SK-N-SH treated with all-trans-retinoic acid at 6 μM for 48 hours (cell line): ENCODE measurements around the gene KIF7.

ENCODE experiments used
- ATAC-seq: fragments of 200-7000 bp; cut with Tn5 transposase; 3 replicates; pipeline ENCODE4 v1.9.1; 2020; ENCODE audit warnings: mild to moderate bottlenecking, moderate library complexity
- ARNTL ChIP-seq: fragments of 450-650 bp; formaldehyde crosslinking; IDR thresholded peaks from 2 replicates; pipeline ENCODE4 v1.5.0; 2020; ENCODE audit warnings: low read depth, mild to moderate bottlenecking, moderate library complexity, borderline replicate concordance
- BACH2 ChIP-seq: fragments of 250-450 bp; sonication (Bioruptor Pico); IDR thresholded peaks from 2 replicates; pipeline ENCODE4 v1.9.0; 2021; ENCODE audit warnings: mild to moderate bottlenecking, borderline replicate concordance
- CSDC2 ChIP-seq: fragments of 250-450 bp; sonication (Bioruptor Pico); IDR thresholded peaks from 2 replicates; pipeline ENCODE4 v1.5.0; 2020; ENCODE audit warnings: mild to moderate bottlenecking, moderate library complexity
- GLIS3 ChIP-seq: fragments of 250-450 bp; sonication (Bioruptor Pico); IDR thresholded peaks from 2 replicates; pipeline ENCODE4 v1.5.0; 2020; ENCODE audit warnings: mild to moderate bottlenecking, moderate library complexity
- PPARA ChIP-seq: fragments of 250-450 bp; sonication (Bioruptor Pico); IDR thresholded peaks from 2 replicates; pipeline ENCODE4 v1.5.0; 2020; ENCODE audit warnings: mild to moderate bottlenecking, borderline replicate concordance
- RARB ChIP-seq: fragments of 250-450 bp; sonication (Bioruptor Pico); IDR thresholded peaks from 2 replicates; pipeline ENCODE4 v1.8.0; 2021; ENCODE audit warnings: mild to moderate bottlenecking, moderate library complexity
- SNAI2 ChIP-seq: fragments of 250-450 bp; sonication (Bioruptor Pico); IDR thresholded peaks from 2 replicates; pipeline ENCODE4 v1.5.0; 2020; ENCODE audit warnings: mild to moderate bottlenecking, moderate library complexity
- TCF4 ChIP-seq: fragments of 250-450 bp; sonication (Bioruptor Pico); IDR thresholded peaks from 2 replicates; pipeline ENCODE4 v1.8.0; 2021; ENCODE audit warnings: mild to moderate bottlenecking, moderate library complexity, borderline replicate concordance
- TOX ChIP-seq: fragments of 250-450 bp; sonication (Bioruptor Pico); IDR thresholded peaks from 2 replicates; pipeline ENCODE4 v1.8.0; 2021; ENCODE audit warnings: mild to moderate bottlenecking, moderate library complexity, borderline replicate concordance
- ZC3H10 ChIP-seq: fragments of 250-450 bp; sonication (Bioruptor Pico); IDR thresholded peaks from 2 replicates; pipeline ENCODE4 v1.5.1; 2021; ENCODE audit warnings: mild to moderate bottlenecking, moderate library complexity
- ZFP3 ChIP-seq: fragments of 250-450 bp; sonication (Bioruptor Pico); IDR thresholded peaks from 2 replicates; pipeline ENCODE4 v1.5.0; 2020; ENCODE audit warnings: mild to moderate bottlenecking, moderate library complexity
- ZNF565 ChIP-seq: fragments of 450-650 bp; formaldehyde crosslinking; conservative IDR thresholded peaks from 2 replicates; pipeline ENCODE4 v1.5.0; 2020; ENCODE audit warnings: low read depth, mild to moderate bottlenecking, moderate library complexity
- ZNF70 ChIP-seq: fragments of 450-650 bp; formaldehyde crosslinking; IDR thresholded peaks from 2 replicates; pipeline ENCODE4 v1.5.0; 2020; ENCODE audit warnings: mild to moderate bottlenecking, moderate library complexity
- ZNF8 ChIP-seq: fragments of 450-650 bp; formaldehyde crosslinking; IDR thresholded peaks from 2 replicates; pipeline ENCODE4 v1.5.0; 2020; ENCODE audit warnings: mild to moderate bottlenecking, moderate library complexity
- TF ChIP-seq, protein P1 (sequence below): fragments of 250-450 bp; sonication (Bioruptor Pico); IDR thresholded peaks from 2 replicates; pipeline ENCODE4 v1.5.0; 2020; ENCODE audit warnings: mild to moderate bottlenecking, moderate library complexity
- TF ChIP-seq, protein P2 (sequence below): fragments of 250-450 bp; sonication (Bioruptor Pico); IDR thresholded peaks from 2 replicates; pipeline ENCODE4 v1.5.1; 2020; ENCODE audit warnings: low read depth, mild to moderate bottlenecking, moderate library complexity
- TF ChIP-seq, protein P3 (sequence below): fragments of 250-450 bp; sonication (Bioruptor Pico); IDR thresholded peaks from 2 replicates; pipeline ENCODE4 v1.5.1; 2021; ENCODE audit warnings: mild to moderate bottlenecking, moderate library complexity
- TF ChIP-seq, protein P4 (sequence below): fragments of 250-450 bp; sonication (Bioruptor Pico); IDR thresholded peaks from 2 replicates; pipeline ENCODE4 v1.8.0; 2020; ENCODE audit warnings: mild to moderate bottlenecking, moderate library complexity, borderline replicate concordance

KIF7 gene

DNA sequence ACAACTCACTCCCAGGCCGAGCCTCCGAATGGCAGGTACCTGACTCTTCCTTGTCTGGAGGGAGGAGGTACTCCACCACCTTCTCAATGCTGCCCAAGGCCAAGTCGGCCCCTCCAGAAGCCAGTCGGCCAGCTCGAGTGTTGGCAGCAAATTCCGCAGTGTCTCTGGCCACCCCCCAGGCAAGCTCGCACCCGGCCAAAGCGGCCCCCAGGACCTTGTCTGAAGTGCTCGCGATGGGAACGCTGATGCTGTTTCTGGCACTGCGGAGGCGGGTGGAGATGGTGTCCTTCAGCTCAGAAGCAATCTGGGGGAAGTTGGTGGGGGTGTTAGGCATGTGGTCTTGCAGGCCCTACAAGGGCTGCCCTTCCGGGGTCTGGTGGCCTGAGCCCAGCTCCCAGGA lies 14.7 kb upstream of the KIF7 start (continued):
- TF ChIP-seq, protein P1, sequence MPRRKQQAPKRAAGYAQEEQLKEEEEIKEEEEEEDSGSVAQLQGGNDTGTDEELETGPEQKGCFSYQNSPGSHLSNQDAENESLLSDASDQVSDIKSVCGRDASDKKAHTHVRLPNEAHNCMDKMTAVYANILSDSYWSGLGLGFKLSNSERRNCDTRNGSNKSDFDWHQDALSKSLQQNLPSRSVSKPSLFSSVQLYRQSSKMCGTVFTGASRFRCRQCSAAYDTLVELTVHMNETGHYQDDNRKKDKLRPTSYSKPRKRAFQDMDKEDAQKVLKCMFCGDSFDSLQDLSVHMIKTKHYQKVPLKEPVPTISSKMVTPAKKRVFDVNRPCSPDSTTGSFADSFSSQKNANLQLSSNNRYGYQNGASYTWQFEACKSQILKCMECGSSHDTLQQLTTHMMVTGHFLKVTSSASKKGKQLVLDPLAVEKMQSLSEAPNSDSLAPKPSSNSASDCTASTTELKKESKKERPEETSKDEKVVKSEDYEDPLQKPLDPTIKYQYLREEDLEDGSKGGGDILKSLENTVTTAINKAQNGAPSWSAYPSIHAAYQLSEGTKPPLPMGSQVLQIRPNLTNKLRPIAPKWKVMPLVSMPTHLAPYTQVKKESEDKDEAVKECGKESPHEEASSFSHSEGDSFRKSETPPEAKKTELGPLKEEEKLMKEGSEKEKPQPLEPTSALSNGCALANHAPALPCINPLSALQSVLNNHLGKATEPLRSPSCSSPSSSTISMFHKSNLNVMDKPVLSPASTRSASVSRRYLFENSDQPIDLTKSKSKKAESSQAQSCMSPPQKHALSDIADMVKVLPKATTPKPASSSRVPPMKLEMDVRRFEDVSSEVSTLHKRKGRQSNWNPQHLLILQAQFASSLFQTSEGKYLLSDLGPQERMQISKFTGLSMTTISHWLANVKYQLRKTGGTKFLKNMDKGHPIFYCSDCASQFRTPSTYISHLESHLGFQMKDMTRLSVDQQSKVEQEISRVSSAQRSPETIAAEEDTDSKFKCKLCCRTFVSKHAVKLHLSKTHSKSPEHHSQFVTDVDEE (CRISPR knock-in tag) = no peak

DNA sequence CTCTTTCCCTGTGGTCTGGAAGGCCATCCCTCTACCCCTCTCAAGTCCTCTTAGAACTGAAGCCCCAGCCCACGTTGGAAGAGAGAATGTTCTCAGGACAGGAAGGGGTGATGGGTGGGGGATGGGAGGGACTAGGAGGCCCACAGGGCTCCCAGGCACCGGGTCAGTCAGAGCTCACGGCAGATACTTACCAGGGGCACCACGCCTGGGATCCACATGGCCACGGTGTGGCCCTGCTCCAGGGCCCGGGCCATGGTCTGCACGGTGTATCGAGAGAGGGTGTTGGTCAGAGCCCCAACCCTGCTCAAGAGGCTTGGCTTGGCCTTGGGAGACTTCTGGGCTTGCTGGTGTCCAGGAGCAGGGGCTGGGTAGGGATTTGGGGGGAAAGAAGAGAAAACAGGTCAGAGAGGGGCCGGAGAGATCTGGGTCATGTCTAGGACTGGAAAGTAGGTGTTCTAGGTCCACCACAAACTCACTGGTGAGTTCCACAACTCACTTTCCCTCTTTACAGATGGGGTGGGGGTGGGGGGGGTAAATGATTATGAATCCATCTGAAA lies 14.1 kb upstream of the KIF7 start:
- ATAC-seq = no peak
- TF ChIP-seq, protein P2, sequence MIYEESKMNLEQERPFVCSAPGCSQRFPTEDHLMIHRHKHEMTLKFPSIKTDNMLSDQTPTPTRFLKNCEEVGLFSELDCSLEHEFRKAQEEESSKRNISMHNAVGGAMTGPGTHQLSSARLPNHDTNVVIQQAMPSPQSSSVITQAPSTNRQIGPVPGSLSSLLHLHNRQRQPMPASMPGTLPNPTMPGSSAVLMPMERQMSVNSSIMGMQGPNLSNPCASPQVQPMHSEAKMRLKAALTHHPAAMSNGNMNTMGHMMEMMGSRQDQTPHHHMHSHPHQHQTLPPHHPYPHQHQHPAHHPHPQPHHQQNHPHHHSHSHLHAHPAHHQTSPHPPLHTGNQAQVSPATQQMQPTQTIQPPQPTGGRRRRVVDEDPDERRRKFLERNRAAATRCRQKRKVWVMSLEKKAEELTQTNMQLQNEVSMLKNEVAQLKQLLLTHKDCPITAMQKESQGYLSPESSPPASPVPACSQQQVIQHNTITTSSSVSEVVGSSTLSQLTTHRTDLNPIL (CRISPR knock-in tag) = no peak
- no peak for TF ChIP-seq PPARA (CRISPR knock-in tag)
- no peak for TF ChIP-seq BACH2 (CRISPR knock-in tag)
- TF ChIP-seq SNAI2 (CRISPR knock-in tag) = no peak
- TF ChIP-seq TCF4 (CRISPR knock-in tag) = no peak
- TF ChIP-seq ZFP3 = no peak
- TF ChIP-seq ZC3H10 (CRISPR knock-in tag) = no peak
- TF ChIP-seq TOX (CRISPR knock-in tag) = no peak
- TF ChIP-seq ARNTL = no peak
- no peak for TF ChIP-seq ZNF565 (CRISPR knock-in tag)
- no peak for TF ChIP-seq GLIS3 (CRISPR knock-in tag)
- TF ChIP-seq ZNF8 (CRISPR knock-in tag) = no peak

DNA sequence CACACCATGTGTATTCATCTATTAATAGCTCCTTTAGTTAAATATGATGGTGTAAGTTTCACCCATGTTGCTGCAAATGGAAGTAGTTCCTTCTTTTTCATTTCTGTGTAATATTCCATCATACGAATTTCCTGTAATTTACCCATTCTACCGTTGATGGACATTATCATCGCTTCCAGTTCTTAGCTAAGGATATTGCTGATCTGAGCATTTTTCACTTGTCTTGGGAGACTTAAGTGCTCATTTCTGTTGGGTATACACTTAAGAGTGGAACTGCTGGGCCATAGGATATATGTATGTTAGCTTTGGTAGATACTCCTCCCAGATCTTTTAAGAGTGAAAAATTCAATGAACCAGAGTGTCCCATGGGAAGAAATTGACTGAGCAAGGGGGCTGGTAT lies 12.9 kb upstream of the KIF7 start:
- no peak for TF ChIP-seq ZNF8 (CRISPR knock-in tag)
- ATAC-seq = no peak

DNA sequence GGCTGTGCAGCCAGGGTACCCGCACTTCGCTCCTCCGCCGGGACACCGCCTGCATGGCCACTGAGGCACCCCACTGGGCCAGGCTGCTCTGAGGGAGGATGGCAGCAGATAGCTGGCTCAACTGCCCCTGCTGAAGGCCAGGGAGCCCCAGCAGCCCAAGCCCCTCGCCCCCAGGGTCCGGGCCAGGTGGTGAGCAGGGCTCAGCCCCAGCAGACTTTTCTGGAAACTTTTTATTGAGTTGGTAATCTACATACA lies 12.4 kb upstream of the KIF7 start:
- no peak for ATAC-seq
- TF ChIP-seq, protein P1 (CRISPR knock-in tag) = no peak
- TF ChIP-seq, protein P3, sequence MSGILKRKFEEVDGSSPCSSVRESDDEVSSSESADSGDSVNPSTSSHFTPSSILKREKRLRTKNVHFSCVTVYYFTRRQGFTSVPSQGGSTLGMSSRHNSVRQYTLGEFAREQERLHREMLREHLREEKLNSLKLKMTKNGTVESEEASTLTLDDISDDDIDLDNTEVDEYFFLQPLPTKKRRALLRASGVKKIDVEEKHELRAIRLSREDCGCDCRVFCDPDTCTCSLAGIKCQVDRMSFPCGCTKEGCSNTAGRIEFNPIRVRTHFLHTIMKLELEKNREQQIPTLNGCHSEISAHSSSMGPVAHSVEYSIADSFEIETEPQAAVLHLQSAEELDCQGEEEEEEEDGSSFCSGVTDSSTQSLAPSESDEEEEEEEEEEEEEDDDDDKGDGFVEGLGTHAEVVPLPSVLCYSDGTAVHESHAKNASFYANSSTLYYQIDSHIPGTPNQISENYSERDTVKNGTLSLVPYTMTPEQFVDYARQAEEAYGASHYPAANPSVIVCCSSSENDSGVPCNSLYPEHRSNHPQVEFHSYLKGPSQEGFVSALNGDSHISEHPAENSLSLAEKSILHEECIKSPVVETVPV = no peak
- TF ChIP-seq BACH2 (CRISPR knock-in tag) (no peak), ZNF70 (CRISPR knock-in tag) (no peak), ZFP3 (no peak), GLIS3 (CRISPR knock-in tag) (no peak), ZNF565 (CRISPR knock-in tag) (no peak), SNAI2 (CRISPR knock-in tag) (no peak), PPARA (CRISPR knock-in tag) (no peak), RARB (CRISPR knock-in tag) (no peak), CSDC2 (CRISPR knock-in tag) (no peak)
- TF ChIP-seq, protein P4, sequence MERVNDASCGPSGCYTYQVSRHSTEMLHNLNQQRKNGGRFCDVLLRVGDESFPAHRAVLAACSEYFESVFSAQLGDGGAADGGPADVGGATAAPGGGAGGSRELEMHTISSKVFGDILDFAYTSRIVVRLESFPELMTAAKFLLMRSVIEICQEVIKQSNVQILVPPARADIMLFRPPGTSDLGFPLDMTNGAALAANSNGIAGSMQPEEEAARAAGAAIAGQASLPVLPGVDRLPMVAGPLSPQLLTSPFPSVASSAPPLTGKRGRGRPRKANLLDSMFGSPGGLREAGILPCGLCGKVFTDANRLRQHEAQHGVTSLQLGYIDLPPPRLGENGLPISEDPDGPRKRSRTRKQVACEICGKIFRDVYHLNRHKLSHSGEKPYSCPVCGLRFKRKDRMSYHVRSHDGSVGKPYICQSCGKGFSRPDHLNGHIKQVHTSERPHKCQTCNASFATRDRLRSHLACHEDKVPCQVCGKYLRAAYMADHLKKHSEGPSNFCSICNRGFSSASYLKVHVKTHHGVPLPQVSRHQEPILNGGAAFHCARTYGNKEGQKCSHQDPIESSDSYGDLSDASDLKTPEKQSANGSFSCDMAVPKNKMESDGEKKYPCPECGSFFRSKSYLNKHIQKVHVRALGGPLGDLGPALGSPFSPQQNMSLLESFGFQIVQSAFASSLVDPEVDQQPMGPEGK (CRISPR knock-in tag) = no peak
